ENCODE measurements around the gene DCDC2C.

GRCh38 chr2:3718679-3719078 lies 15.3 kb downstream of the DCDC2C start:
- TF ChIP-seq CTCF (tag by site-specific recombination; IDR thresholded peaks at IDR 0.05) = no peak
- no peak for TF ChIP-seq YY1 (tag by site-specific recombination; IDR thresholded peaks at IDR 0.05)
- no peak for TF ChIP-seq ZNF184 (tag by site-specific recombination; IDR thresholded peaks at IDR 0.05)
- TF ChIP-seq ZBTB7A (tag by site-specific recombination; IDR thresholded peaks at IDR 0.05; ENCODE audit: low read depth) = no peak
- TF ChIP-seq ZNF510 (tag by site-specific recombination; IDR thresholded peaks at IDR 0.05; ENCODE audit: insufficient replicate concordance) = no peak
- TF ChIP-seq ZNF24 (tag by site-specific recombination; IDR thresholded peaks at IDR 0.05) = no peak
- no peak for TF ChIP-seq ZNF473 (tag by site-specific recombination; IDR thresholded peaks at IDR 0.05)
- no peak for TF ChIP-seq ZNF148 (tag by site-specific recombination; IDR thresholded peaks at IDR 0.05; ENCODE audit: borderline replicate concordance)
- no peak for TF ChIP-seq ZNF23 (tag by site-specific recombination; IDR thresholded peaks at IDR 0.05; ENCODE audit: borderline replicate concordance)
- TF ChIP-seq SALL2 (tag by site-specific recombination; IDR thresholded peaks at IDR 0.05; ENCODE audit: borderline replicate concordance) = no peak

Measured in HEK293 (cell line).